HG03064 (cell line): ENCODE results near the gene AHCTF1.
"Not testable (repeated sequence)": the region's sequence is repeated elsewhere in the genome, so short reads cannot be mapped to it uniquely, and the experiment has no call there.

ENCODE experiments used
- ATAC-seq: cut with Tn5 transposase; IDR thresholded peaks from one replicate; pipeline ENCODE4 v1.9.1; 2021; ENCODE audit warnings: low read depth; ENCODE audit not compliant: unreplicated experiment

Gene AHCTF1

DNA sequence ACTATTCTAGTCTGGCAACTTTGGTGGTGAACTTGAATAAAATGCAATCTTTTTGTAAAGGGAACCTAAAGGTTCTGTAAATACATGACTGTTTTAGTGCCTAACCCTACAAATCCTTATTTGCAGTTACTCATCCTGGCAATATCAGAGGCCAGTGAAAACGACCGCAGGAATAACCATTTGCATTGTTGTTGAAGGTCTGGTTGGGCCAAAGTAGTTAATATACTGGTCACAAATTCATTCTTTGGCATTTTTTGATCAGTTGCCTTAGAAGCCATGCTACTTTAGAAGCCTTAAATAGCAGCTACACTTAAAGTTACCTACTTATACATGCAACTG lies 93.7 kb downstream of the AHCTF1 start:
- ATAC-seq: no peak

DNA sequence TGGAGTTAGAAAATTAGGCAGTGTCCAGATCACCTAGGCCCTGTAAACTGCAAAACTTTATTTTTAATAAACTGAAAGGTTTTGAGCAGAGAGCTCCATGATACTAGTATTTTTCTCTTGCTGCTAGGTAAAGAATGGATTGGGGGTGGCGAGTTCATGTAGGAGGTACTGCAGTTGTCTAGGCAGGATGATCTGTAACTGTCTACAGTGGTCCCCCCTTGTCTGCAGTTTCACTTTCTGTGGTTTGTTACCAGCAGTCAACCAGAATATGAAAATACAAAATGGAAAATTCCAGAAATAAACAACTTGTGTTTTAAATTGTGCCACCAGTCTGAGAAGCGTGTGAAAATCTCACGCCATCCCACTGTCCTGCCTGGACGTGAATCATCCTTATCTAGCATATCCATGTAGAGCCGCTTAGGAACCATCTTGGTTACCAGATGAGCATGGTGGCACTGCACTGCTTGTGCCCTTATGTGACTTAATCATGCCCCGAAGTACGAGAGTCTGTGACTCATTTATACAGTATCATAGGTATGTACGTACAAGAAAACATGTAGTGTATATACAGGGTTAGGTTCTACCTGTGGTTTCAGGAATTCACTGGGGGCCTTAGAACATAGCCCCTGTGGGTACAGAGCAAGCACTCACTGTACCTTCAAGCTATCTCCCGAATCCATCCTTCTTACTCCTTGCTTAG lies 94.2 kb downstream of the AHCTF1 start:
- ATAC-seq: no peak

DNA sequence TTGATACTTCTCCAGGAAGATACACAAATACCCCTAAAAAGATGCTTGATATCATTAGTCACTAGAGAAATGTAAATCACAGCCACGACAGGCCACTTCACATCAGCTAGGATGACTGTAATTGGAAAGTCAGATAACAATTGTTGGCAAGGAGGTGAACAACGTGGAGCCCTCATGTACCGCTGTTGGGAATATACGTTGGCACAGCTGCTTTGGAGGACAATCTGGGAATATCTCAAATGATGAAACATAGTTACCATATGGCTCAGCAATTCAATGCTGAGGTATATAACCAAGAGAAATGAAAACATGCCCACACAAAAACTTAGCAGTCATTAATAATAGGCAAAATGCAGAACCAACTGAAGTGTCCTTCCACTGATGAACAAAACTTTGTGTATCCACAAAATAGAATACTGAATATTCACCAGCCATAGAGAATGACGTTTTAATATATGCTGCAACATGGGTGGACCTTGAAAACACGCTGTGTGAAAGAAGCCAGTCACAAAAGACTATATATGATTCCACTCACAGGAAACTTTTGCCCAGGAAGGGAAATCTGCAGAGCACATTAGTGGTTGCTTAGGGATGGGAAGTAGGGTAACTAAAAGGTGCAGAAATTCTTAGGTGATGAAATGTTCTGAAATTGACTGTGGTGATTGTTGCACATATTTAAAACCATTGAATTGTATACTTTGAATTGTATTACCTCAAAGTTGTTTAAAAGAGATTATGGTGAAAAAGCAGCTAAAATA lies 95.4 kb downstream of the AHCTF1 start:
- ATAC-seq: no peak

DNA sequence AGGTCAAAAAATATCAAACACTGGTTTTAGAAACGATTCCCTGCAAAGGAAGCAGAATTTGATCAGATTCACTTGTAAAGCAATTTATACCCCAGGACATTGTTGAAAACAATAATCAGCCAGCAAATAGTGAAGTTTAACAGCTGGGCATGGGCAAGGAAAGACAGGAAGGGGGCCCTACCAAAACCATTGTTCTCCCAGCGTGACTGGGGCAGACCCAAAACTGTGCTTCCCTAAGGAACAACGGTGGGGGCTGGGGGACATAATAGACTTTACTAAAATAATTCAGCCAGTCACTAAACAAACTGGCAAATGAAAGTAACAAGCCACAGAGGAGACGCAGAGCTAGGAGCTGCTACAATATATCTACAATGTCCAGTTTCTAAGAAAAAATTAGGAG lies 100.2 kb downstream of the AHCTF1 start:
- ATAC-seq: no peak

DNA sequence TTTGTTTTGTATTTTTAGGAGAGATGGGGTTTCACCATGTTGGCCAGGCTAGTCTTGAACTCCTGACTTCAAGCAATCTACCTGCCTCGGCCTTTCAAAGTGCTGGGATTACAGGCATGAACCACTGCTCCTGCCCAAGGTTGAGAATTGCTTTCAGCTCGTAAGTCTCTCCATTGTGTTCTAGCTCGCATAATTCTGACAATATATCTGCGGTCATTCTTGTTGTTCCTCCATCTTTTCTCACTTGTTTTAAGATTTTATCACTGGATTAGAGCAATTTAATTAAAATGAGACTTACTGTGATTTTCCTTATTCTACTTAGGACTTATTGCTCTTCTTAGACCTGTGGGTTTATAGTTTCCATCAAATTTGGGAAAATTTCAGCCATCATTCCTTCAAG lies 102.9 kb downstream of the AHCTF1 start:
- no peak for ATAC-seq

DNA sequence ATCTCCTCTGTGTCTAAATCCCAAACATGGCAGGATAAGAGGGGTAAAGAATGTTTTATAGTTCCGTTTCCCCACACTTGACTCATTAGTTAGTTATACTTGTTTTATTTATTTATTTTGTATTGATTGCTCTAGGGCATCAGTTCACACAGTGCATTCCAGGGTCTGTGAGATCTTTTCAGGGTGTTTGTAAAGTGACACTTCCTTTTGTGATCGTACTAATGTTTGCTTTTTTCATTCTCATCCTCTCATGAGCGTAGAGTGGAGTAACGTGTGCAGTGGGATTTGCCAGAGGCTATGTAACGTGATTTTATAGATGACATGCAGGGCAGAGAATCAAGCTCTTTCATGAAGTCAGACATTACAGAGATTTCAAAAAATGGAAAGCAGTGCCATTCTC lies 104.4 kb downstream of the AHCTF1 start:
- no peak for ATAC-seq

DNA sequence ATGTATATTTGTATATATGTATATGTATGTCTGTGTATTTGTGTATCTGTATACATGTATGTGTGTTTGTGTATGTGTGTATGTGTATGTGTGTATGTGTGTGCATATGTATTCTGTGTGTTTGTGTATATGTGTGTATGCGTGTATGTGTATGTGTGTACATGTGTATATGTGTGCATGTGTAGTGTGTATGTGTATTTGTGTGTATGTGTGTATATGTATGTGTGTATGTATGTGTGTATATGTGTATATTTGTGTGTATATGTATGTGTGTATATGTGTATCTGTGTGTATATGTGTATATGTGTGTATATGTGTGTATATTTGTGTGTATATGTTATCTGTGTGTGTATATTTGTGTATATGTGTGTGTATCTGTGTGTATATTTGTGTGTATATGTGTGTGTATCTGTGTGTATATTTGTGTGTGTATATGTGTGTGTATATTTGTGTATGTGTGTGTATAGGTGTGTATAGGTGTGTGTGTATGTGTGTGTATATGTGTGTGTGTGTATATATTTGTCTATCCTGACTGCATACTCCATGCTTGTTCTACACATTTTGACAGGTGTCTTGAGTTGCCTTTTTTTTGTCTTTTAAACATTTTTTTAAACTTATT lies 106.1 kb downstream of the AHCTF1 start:
- ATAC-seq: no peak

DNA sequence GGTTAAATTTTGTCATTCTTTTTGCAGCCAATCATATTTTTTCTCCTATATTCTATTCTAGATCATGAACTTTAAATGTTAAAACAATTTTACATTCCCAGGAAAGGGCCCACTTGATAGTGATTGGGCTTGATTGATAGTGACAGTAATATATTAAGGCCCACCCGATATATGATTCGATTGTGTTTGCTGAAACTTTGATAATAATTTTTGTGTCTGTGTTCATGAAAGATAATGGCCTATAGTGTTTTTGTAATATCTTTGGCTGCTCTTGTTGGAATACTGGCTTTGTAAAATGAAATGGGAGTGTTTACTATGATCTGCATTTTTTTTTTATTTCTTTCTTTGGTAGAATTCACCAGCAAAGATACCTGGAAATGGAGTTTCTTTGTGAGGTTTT lies 107.2 kb downstream of the AHCTF1 start:
- ATAC-seq: no peak

DNA sequence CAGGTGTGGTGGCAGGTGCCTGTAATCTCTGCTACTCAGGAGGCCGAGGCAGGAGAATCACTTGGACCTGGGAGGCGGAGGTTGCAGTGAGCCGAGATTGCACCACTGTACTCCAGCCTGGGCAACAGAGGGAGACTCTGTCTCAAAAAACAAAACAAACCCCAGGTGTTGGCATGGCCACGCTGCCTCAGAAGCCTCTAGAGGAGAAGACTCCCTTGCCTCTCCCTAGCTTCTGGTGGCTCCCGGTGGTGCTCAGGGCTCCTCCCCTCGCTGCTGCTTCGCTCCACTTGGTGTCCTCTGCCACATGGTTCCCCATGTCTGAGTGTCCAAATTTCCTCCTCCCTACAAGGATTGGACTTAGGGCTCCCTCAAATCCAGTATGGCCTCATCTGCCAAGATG lies 109.6 kb downstream of the AHCTF1 start:
- not testable (repeated sequence) for ATAC-seq

DNA sequence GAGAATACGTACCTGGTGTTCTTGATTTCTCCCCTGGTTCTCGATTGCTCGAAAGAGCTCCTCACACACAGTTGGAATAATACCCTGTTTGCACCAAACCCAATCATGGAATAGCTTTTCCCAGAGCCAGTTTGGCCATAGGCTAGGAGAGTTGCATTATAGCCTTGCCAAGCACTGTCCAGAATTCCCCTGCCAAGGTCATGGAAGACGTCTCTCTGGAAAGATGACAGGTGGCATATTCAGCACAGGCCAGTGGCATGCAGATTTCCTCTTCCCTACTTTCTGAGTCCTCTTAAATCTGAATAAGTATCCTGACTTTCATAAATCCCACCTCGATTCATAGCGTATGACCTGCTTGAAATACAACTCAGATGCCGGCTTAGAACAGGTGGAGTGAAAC lies 111.1 kb downstream of the AHCTF1 start:
- ATAC-seq: no peak

DNA sequence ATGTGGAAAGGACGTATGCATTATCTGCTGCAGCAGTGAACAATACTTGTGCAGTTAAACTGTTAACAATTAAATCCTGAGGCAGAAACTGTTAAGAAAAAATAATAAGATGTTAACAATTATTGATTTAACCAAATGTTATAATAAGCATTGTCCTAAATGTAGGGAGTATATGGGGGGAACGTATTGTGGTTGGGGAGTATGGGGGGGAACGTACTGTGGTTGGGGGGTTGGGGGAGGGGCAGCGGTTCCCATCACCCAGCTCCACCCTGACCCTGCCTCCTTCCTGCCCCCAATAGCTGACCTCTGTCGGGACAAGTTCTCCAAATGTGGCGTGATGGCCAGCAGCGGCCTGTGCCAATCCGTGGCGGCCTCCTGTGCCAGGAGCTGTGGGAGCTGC lies 114.0 kb downstream of the AHCTF1 start:
- not testable (repeated sequence) for ATAC-seq

DNA sequence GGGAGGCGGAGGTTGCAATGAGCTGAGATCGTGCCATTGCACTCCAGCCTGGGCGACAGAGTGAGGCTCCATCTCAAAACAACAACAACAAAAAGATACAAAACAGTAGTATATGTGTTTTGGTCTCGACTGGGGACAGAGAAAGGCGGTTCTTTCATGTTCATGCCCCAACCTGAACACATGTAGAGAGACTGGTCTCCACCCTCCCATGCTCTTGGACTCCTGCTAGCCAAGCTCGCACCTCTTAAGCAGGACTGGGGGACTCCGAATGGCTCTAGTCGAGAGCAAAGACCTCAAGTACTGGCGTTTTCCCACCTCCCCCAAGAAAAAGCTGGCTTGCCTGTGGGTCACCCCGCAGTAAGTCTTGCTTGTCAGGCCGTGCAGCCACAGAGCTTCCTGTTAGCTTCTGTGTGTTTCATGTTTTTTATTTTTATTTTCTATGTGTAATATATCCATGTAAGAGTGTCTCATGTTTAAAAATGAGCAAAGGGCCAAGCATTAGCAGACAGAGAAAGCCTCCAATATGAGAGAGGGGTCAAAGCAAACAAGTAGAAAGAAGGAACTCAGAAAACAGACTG lies 116.0 kb downstream of the AHCTF1 start:
- no peak for ATAC-seq

DNA sequence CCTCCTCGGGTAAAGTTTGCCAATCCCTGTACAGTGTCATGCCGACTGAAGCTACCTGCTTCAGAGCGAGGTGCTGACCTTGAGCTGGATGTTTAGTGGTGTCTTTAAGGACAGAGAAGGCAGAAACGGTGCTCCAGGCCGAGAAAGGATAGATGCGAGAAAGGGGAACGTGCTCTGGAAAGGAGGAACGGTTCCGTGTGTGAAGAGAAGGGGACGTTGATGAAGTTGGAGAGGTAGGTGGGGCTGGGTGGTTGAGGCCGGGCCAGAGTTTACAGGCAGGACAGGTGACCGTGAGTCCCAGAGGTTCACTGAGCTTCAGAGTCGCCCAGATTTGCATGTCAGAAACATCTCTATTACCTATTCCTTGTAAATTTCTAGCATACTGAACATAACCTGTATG lies 116.9 kb downstream of the AHCTF1 start:
- ATAC-seq: no peak

DNA sequence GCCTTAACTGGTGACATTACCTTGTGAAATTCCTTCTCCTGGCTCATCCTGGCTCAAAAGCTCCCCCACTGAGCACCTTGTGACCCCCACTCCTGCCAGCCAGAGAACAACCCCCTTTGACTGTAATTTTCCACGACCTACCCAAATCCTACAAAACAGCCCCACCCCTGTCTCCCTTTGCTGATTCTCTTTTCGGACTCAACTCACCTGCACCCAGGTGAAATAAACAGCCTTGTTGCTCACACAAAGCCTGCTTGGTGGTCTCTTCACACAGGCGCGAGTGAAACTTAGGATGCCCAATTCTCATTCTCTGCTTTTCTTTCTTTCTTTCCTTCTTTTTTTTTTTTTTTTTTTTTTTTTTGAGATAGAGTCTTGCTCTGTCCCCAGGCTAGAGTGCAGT lies 118.4 kb downstream of the AHCTF1 start:
- ATAC-seq: not testable (repeated sequence)

DNA sequence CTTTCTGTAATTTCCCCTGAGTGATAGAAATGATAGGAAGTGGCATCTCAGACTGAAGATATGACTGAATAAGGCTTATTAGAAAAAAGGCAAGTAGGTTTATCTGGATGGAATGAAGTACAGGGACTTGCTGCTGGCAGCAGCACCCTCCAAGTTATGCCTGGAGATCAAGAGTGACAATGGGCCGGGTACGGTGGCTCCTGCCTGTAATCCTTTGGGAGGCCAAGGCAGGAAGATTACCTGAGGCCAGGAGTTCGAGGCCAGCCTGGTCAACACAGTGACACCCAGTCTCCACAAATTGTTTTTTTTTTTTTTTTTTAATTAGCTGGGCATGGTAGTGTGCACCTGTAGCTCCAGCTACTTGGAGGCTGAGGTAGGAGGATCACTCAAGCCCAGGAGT lies 119.8 kb downstream of the AHCTF1 start:
- ATAC-seq: no peak

DNA sequence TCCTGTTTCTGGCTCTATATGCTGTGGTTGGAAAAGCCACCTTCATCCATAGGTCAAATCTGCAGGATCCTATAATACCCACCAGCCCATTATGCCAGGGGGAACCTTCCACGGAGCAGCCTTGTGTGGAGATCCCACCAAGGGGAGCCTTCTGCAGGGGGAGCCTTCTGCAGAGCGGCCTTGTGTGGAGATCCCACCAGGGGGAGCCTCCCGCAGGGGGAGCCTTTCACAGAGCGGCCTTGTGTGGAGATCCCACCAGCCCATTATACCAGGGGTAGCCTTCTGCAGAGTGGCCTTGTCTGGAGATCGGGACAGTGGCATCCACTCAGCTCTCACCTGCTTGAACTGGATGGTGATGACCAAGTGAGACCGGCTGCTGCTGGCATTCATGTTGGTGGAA lies 122.3 kb downstream of the AHCTF1 start:
- no peak for ATAC-seq

DNA sequence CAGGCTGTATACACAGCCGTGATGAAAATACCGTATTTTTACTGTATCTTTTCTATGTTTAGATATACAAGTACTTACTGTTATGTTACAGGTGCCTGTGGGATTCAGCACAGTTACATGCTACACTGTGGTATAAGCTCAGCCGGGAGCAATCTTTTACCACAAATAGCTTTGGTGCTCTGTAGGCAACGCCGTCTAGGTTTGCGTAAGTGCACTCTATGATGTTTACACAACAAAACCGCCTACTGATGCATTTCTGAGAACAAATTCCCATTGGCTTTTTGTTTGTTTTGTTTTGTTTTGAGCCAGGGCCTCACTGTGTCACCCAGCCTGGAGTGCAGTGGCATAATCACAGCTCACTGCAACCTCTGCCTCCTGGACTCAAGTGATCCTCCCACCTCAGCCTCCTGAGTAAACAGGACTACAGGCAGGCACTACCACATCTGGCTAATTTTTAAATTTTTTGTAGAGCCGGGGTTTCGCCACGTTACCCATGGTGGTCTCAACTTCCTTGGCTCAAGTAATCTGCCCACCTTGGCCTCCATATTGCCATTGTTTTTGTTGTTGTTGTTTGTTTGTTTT lies 126.5 kb downstream of the AHCTF1 start:
- no peak for ATAC-seq

DNA sequence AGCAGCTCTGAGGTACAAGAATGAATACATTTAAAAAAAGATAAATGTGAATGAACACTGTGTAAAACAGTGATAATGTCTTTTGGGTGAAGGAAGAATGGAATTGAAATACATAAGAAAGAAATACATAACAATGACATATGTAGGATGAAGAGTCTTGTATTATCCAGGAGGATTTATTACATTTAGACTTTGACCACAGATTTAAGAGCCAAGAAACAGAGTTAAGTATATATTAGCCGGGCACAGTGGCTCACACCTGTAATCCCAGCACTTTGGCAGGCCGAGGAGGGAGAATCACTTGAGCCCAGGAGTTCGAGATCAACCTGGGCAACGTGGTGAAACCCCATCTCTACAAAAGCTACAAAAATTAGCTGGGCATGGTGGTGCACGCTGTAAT lies 127.9 kb downstream of the AHCTF1 start:
- ATAC-seq: no peak

DNA sequence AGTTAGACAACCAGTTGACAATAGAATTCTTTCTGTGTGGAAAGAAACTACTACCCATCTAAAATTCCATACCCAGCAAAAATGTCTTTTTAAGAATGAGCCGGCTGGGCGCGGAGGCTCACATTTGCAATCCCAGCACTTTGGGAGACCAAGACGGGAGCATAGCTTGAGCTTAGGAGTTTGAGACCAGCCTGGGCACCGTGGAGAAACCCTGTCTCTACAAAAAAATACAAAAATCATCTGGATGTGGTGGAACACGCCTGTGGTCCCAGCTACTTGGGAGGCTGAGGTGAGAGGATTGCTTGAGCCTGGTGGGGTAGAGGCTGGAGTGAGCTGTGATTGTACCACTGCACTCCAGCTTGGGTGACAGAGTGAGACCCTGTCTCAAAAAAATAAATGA lies 128.4 kb downstream of the AHCTF1 start:
- ATAC-seq: no peak

DNA sequence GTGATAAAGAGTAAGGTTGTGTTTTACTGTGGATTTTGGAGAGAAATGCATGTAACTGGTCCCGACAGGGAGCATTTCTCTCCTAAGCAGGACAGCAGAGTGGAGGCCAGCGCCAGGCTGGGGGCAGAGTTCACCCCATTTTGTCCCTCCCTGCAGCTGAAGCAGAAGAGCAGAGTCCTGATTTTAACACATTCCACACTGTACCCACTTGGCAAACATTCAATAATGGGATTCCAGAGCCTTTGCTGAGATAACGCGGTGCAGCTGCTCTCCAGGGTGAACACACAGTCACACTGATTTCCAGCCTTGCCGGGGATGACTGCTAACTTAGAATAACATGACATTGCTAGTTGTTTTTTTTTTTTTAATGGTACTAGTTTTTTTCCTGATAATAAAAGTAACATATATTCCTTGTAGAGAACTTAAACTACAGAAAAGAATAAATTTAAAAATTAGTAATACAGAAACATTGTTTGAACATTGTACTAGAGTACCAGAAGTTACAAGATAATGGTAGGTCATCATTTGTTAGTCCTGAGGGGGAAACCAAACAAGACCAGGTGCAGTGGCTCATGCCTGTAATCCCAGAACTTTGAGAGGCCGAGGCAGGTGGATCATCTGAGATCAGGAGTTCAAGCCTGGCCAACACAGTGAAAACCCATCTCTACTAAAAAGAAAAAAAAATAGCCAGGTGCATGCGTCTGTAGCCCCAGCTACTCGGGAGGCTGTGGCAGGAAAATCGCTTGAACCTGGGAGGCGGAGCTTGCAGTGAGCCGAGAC lies 130.3 kb downstream of the AHCTF1 start:
- no peak for ATAC-seq

DNA sequence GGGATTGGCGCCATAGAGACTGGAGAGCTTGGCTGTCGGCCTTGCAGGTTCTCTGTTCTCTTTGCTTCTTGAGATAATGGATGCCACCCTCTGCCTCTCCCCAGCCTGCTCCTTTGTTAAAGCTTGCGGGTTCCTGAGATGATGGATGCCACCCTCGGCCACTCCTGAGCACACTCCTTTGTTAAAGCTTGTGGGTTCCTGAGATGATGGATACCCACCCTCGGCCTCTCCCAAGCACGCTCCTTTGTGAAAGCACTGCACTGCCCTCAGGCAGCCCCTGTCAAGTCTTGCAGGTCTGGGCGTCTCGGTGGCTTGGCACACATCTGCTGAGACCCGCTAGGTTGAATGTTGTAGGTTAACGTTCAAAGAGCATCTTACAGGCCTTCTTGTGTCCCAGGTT lies 131.0 kb downstream of the AHCTF1 start:
- ATAC-seq: no peak
